ENCODE results near the gene IDH1. TPM values are rescaled to one million over a fixed set of nuclear protein-coding genes. Genes with fewer than 3 reads are reported as not detected.

The IDH1 gene
- total and polyA plus RNA-seq, 2 of the 13 experiments (the other 11 are each of a cell fraction or from before 2014, with no cell fraction given), result 312 to 1,077 TPM

GRCh38 chr2:208254118-208254870 lies 577 bp downstream of the IDH1 start (continued):
- TF ChIP-seq TBX3 (IDR thresholded peaks at IDR 0.05; ENCODE audit: borderline replicate concordance), result no peak; the same call in 1 of the 2 replicates
- TF ChIP-seq WIZ (CRISPR knock-in tag; IDR thresholded peaks at IDR 0.05), result no peak
- peak; percentile 92 for TF ChIP-seq BCL6 (CRISPR knock-in tag; IDR thresholded peaks at IDR 0.05)
- no peak for TF ChIP-seq PCBP1 (IDR thresholded peaks at IDR 0.05; ENCODE audit: borderline replicate concordance, low read depth, low read length)
- peak; percentile 35; the same call in 1 of the 2 replicates for TF ChIP-seq CREB1 (IDR thresholded peaks at IDR 0.05)
- peak; percentile 36; the same call in 1 of the 2 replicates for TF ChIP-seq CREB1 (CRISPR knock-in tag; IDR thresholded peaks at IDR 0.05)
- TF ChIP-seq SUZ12 (IDR thresholded peaks at IDR 0.05; ENCODE audit: low read depth, low read length), result no peak
- TF ChIP-seq FOSL2 (CRISPR knock-in tag; IDR thresholded peaks at IDR 0.05), result peak; percentile 76
- peak; percentile 96 for TF ChIP-seq SP5 (CRISPR knock-in tag; IDR thresholded peaks at IDR 0.05; ENCODE audit: borderline replicate concordance, low read depth)
- no peak for TF ChIP-seq HOXA7 (CRISPR knock-in tag; IDR thresholded peaks at IDR 0.05)
- peak; percentile 85; the same call in 1 of the 2 replicates for TF ChIP-seq KMT2A (CRISPR knock-in tag; IDR thresholded peaks at IDR 0.05)
- TF ChIP-seq TFDP1 (CRISPR knock-in tag; IDR thresholded peaks at IDR 0.05; ENCODE audit: borderline replicate concordance), result peak; percentile 79; the same call in 1 of the 2 replicates
- TF ChIP-seq ZNF160 (CRISPR knock-in tag; IDR thresholded peaks at IDR 0.05), result peak; percentile 89
- no peak for TF ChIP-seq NCOA5 (CRISPR knock-in tag; IDR thresholded peaks at IDR 0.05)
- TF ChIP-seq CENPBD1 (CRISPR knock-in tag; IDR thresholded peaks at IDR 0.05; ENCODE audit: borderline replicate concordance, low read depth), result 0 out of 2 replicates have a peak, but pooled peaks have one; percentile 46
- TF ChIP-seq ZBTB10 (CRISPR knock-in tag; IDR thresholded peaks at IDR 0.05; ENCODE audit: borderline replicate concordance), result peak; percentile 96
- no peak for TF ChIP-seq ZNF20 (CRISPR knock-in tag; IDR thresholded peaks at IDR 0.05)
- TF ChIP-seq RBM22 (optimal IDR thresholded peaks at IDR 0.05; ENCODE audit: low read length), result peak; percentile 66
- TF ChIP-seq SOX5 (CRISPR knock-in tag; IDR thresholded peaks at IDR 0.05; ENCODE audit: borderline replicate concordance), result peak; percentile 86
- peak; percentile 41; the same call in 1 of the 2 replicates for TF ChIP-seq CCDC6 (CRISPR knock-in tag; IDR thresholded peaks at IDR 0.05)
- TF ChIP-seq IKZF5 (CRISPR knock-in tag; IDR thresholded peaks at IDR 0.05), result peak; percentile 93
